Measurements from ENCODE around the gene SAMD3.
"Not testable (repeated sequence)": the region's sequence is repeated elsewhere in the genome, so short reads cannot be mapped to it uniquely, and the experiment has no call there.

The SAMD3 gene

DNA sequence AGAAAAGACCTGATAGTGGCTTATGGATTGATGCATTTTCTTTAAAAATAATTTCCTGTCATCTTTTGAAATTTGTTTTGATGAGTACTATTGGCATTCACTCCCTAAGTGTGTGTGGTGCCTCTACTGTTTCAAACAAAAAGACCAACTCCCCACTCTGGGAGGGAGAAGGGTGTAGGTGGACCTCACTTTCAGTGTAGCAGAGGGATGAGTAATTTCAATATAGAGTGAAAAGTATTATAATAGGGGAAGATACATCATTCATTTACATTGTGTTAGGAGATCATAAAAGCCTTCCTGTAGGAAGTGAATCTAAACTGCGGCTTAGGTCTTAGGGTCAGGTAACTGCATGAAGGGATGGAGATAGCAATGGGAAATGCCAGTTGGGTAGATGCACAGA lies 46.4 kb downstream of the SAMD3 start:
- no peak for DNase-seq (ENCODE audit: low spot score)

GRCh38 chr6:130173377-130174004 lies 49.3 kb downstream of the SAMD3 start:
- not testable (repeated sequence) for DNase-seq (ENCODE audit: low spot score)

DNA sequence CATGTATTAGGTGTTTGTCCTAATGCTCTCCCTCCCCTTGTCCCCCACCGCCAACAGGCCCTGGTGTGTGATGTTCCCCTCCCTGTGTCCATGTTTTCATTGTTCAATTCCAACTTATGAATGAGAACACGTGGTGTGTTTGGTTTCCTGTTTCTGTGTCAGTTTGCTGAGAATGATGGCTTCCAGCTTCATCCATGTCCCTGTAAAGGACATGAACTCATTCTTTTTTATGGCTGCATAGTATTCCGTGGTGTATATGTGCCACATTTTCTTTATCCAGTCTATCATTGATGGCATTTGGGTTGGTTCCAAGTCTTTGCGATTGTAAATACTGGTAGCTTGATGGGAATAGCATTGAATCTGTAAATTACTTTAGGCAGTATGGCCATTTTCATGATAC lies 52.6 kb downstream of the SAMD3 start:
- not testable (repeated sequence) for DNase-seq (ENCODE audit: low spot score)

DNA sequence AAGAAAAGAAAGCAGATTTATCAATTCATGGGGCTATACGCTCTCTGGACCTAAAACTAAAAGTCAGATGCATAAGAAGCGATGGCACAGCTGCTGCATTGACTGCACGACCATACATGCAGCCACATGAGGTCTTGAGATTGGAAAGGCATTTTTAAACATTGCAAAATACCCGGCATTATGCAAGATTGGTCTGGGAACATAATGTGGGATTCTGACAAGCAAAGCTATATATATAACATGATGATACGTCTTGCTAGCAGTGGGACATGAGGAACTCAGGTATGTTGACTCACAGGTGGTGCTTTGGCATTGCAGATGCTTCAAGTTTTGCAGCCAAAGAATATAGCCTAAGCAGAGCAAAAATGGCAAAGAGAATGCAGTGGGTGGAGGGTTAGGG lies 55.1 kb downstream of the SAMD3 start:
- no peak for DNase-seq (ENCODE audit: low spot score)

DNA sequence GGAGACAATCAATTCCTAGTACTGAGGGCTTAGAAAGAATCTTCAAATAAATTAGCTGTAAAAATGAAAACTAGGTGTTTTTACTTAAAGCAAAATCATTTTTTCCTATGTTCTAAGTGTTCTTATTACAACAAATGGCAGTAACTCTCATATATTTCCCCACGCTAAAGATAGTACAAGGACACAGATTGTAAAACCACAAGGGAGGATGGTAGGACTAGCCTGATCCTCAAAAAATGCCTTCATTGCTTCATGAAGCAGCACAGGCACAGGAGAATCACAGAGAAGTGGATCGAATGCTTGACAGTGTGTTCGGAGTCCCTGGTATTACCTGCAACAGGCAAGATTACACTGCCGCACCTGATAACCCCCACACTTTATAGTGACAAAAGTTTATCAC lies 58.5 kb downstream of the SAMD3 start:
- no peak for DNase-seq (ENCODE audit: low spot score)

- DNase-seq (ENCODE audit: low spot score) = no peak
These were observed 59.5 kb downstream of the SAMD3 start for GRCh38 chr6:130163266-130163665.

DNA sequence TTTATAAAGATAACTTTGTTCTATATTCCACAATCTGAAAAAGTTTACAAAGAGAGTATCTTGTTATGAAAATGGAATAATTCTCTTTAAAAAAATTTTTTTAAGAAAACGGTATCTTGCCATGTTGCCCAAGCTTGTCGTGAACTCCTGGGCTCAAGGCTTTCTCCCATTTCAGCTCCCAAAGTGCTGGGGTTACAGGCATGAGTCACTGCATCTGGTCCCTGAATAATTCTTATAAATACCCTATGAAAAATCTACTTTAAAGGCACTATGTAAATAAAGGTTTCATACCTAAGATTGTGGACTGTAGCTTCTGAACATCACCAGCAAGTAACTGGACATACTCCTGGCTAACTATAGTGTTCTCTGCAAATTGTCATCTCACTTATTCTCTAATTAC lies 60.3 kb downstream of the SAMD3 start:
- no peak for DNase-seq (ENCODE audit: low spot score)

GRCh38 chr6:130161683-130162404 lies 60.9 kb downstream of the SAMD3 start:
- no peak for DNase-seq (ENCODE audit: low spot score)

DNA sequence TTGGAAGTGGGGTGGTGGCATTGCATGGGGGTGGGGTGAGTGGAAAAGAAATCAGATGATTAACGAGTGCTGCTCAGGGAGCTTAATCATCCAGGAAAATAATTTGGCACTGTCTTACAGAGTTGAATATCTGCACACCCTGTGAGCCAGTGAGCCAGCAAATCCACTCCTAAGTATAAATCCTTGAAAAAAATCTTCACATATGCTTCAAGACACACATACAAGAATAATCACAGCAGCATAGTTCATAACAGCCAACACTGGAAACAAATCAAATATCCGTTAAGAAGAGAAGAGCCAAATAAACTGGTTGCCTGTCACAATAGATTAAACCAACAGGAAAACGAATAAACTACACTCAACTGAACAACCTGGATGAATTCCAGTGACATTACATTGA lies 62.8 kb downstream of the SAMD3 start:
- peak; percentile 53 for DNase-seq (ENCODE audit: low spot score)

DNA sequence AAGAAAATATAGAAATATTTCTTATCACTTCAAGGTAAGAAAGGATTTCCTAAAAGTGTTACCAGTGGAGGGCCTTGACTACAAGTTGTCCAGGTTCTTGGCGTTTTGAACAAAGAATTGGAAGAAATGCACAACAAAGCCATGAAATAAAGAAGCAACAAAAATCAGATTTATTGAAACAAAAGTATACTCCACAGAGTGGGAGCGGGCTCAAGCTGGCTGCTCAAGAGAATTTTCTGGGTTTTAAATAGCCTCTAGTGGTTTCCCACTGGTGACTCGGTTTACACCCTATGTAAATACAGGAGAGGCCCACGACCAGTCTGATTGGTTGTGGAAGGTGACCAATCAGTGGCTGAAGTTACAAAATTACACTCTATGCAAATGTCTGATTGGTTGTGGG lies 64.2 kb downstream of the SAMD3 start:
- DNase-seq (ENCODE audit: low spot score) = no peak

GRCh38 chr6:130158056-130158455 lies 64.7 kb downstream of the SAMD3 start:
- DNase-seq (ENCODE audit: low spot score) = no peak

- no peak for DNase-seq (ENCODE audit: low spot score)
These were observed 65.8 kb downstream of the SAMD3 start for GRCh38 chr6:130156908-130157307.

GRCh38 chr6:130152908-130153510 lies 69.7 kb downstream of the SAMD3 start:
- DNase-seq (ENCODE audit: low spot score) = no peak

DNA sequence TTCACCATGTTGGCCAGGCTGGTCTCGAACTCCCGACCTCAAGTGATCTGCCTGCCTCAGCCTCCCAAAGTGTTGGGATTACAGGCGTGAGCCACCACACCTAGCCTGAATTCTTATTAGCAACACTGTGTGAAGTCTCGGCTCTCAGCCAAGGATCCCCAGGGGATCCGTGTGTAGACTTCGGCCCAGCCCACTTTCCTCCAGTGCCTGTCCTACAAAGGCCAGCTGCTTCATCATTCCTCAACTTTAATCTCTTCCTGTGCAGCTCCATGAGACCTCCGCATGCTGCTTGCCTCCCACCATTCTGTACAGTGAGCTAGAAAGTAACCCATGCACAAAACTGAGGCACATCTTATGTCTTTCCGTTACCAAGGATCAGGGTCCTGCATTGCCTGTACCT lies 71.8 kb downstream of the SAMD3 start:
- no peak for DNase-seq (ENCODE audit: low spot score)

GRCh38 chr6:130149016-130149415 lies 73.7 kb downstream of the SAMD3 start:
- not testable (repeated sequence) for DNase-seq (ENCODE audit: low spot score)

DNA sequence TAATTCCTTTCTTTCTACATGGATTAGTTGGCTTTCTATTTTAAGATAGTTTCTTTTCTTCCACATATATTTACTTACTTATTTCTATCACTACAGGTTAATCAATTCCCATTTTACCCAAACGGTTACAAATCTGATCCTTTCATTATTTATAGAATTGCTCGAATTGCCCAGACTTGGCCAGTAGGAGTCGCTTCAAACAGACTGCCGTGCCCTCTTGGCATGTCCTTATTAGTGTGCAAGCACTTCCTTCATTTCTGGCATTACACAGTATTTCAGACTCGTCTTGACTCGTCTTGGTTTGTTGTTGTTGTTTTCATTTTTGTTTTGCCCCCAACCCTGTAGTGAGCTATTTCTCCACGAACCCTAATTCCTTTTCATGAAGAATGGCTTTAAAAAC lies 74.6 kb downstream of the SAMD3 start:
- no peak for DNase-seq (ENCODE audit: low spot score)

DNA sequence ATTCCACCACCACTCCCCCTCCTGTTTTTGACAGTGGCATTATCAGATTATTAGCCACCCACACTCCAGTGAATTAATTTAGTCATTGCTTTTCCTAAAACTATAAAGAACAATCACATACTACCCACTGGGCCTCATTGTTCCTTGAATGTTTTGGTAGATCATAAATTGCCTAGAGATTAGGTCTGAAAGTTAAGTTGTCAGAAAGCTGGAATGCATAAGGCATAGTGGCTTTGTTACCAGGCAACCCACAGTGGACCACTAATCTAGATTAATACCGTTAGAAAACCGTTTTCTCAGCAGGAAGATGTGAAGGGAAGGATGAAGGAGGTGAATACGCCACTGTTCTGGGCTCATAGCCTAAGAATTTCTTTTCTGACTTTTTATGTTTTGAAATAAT lies 75.6 kb downstream of the SAMD3 start:
- DNase-seq (ENCODE audit: low spot score) = no peak

- DNase-seq (ENCODE audit: low spot score) = no peak
These were observed 79.0 kb downstream of the SAMD3 start for GRCh38 chr6:130143709-130144108.

DNA sequence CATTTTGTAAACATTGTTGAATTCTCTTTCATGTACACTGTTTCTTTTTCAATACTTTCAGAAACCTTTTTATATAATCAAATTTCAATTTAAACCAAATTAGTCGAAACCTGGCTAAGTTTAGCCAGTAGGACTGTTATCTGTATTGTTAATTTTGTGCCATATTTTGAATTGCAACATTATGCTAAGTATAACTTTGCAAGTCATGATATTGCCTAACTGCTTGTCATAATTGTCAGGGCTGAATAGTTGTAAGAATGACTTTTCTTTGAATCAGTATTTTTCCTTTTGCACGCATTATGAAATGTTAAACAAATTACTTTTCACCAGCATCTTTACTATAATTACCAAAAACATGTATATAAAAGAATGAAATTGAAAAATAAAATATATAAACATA lies 82.7 kb downstream of the SAMD3 start:
- no peak for DNase-seq (ENCODE audit: low spot score)

- DNase-seq (ENCODE audit: low spot score) = no peak
These were observed 83.9 kb downstream of the SAMD3 start for GRCh38 chr6:130138909-130139242.

DNA sequence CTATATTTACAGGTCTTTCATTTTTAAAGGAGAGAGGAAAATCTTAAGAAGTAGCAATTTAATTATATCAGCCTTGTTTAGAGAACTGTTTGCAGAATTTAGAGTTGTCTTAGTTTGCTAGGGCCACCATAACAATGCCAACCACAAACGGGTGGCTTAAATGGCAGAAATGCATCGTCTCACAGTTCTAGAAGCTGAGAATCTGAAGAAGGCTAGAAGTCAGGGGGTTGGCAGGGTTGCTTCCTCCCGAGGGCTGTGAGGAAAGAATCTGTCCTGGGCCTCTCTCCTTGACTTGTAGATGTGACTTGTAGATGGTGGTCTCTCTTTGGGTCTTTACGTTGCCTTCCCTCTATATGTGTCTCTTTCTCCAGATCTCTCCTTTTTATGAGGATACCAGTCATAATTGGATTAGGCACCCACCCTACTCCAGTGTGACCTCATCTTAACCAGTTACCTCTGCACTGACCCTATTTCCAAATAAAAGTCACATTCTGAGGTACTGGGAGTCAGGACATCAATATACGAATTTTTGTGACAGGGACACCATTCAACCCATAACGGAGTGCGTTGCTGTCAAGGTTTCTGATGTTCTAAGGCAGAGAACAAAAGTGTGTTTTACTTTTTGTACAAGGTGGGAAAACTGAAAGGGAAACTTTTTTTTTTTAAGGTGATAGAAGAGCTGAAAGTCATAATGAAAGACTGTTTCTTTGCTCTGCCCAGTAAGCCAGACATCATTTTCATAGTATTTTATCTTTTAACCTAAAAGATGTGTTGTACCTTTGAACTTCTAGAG lies 84.4 kb downstream of the SAMD3 start:
- DNase-seq (ENCODE audit: low spot score) = no peak

DNA sequence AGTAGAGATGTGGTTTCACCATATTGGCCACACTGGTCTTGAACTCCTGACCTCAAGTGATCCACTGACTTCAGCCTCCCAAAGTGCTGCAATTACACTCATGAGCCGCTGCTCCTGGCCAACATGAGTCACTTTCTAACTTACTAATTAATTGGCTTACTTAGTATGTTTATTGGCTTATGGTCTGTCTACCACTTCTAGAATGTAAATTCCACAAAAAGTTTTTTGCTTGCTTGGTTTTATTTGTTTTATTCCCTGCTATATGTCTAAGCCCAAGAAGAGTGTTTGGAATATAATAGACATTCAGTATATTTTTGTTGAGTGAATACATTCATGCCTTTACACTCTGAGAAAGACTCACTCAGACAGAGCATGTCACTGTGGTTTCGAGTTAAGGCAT lies 86.0 kb downstream of the SAMD3 start:
- no peak for DNase-seq (ENCODE audit: low spot score)

GRCh38 chr6:130134582-130134981 lies 88.2 kb downstream of the SAMD3 start:
- no peak for DNase-seq (ENCODE audit: low spot score)

Data from cerebellar cortex (tissue), 1 donor.